HG02623 (cell line): Measurements from ENCODE around the gene MYL12B.
"Not testable (repeated sequence)": the region's sequence is repeated elsewhere in the genome, so short reads cannot be mapped to it uniquely, and the experiment has no call there.

Experiments
- ATAC-seq: cut with Tn5 transposase; IDR thresholded peaks from one replicate; pipeline ENCODE4 v1.9.1; 2021; ENCODE audit warnings: moderate library complexity; ENCODE audit not compliant: unreplicated experiment

The MYL12B gene

GRCh38 chr18:3261373-3262233 is at the start of gene MYL12B:
Gene MYL12B, plus strand, starts transcription at chr18:3262133. Its CDS starts 10,766 bp downstream, at chr18:3272899.
- peak; percentile 83 for ATAC-seq

- no peak for ATAC-seq
Observed at GRCh38 chr18:3212657-3213056, 49.3 kb upstream of the MYL12B start.

DNA sequence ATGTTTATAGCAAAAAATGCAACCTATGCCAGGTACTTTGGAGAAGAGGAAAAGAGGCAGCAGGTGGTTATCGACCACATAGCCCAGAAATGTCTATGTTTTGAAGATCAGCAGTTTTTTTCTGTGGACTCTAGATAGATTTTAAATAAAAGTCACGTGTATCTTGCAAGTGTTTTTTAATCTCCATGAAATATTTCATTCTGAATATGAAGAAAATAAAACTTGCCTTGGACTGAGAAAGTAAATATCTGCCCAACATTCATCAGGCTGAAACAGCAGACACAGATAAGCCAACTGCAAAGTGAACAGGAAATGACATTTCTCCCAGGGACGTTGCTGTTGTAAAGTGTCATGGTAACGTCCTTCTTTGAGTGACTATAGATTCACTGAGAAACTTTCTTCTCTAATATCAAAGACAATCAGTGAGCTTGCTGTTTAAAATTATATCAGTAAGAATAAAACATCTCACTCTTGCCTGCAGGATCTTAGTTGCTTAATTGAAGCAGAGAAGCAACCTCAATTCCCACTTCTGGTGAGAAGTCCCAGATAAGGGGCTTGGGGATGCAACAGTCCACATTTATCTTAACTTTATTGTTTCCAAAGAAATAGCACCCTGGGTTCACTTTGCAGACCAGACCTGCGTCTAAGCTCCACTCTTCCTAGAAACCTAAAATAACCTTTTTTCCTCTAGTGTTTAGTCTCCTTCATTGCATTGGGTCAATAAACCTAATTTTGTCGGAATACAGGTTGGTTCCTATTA is 48.5 kb upstream of the MYL12B start:
- no peak for ATAC-seq

DNA sequence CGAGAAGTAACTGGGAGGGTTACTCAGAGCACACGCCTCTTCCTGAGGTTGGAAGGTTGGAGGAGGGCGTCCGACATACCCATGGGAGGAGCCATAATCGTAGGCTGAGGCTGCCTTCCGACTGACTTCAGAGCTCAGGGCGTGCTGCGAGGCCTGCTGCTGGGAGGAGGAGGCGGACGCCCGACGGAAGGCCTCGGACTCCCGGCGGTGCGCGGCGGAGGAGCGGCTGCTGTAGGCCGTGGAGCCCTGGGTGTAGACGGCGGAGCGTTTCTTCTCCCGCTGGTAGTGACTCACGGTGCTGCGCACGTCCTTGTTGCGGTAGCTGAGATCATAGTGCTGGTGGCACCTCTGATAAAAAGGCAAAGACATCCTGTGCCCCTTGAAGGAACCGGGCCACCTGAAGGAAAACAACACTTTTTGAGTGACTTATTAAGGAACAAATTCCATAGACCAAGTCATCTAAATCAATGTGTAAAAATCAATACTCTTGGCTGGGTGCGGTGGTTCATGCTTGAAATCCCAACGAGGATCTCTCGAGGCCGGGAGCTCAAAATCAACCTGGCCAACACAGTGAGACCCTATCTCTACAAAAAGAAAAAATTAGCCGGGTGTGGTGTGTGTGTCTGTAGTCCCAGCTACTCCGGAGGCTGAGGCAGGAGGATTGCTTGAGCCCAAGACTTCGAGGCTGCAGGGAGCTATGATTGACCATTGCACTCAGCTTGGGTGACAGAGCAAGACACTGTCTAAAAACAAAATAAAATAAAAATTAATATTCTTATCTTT is 46.9 kb upstream of the MYL12B start:
- ATAC-seq = no peak

GRCh38 chr18:3216987-3217386 is 44.9 kb upstream of the MYL12B start:
- no peak for ATAC-seq

DNA sequence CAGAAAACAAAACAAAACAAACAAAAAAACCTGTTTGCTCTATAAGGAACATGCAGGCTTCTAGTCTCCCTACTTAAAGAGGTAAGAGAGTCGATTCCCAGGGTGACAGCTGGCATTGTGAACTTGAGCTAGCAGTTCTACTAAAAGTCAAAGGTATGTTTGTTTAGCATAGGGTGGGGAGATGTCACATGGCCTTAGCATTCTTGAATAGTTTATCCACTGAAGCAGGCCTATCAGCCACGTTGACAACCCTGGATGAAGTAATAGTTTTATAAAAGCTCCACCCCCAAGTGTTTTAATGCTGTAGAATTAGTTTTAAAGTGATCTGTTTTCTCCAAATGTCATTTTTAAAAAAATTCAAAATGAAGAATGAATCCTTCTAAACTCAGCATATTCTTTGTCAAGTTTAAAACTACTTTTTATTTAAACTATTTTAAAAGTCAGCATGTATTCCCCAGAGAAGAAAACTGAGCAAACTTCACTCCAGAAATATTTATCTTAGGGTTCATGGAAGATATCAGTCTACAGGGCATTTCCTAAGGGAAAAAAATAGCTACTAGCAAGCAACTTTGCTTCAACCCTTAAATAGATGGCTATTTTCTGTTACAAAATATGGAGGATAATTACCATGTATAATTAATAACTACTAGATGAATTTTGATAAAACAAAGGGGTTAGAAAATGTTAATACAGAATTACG is 43.8 kb upstream of the MYL12B start:
- ATAC-seq = no peak

GRCh38 chr18:3218819-3219218 is 43.1 kb upstream of the MYL12B start:
- no peak for ATAC-seq

- ATAC-seq = no peak
Observed at GRCh38 chr18:3219241-3219630, 42.7 kb upstream of the MYL12B start.

DNA sequence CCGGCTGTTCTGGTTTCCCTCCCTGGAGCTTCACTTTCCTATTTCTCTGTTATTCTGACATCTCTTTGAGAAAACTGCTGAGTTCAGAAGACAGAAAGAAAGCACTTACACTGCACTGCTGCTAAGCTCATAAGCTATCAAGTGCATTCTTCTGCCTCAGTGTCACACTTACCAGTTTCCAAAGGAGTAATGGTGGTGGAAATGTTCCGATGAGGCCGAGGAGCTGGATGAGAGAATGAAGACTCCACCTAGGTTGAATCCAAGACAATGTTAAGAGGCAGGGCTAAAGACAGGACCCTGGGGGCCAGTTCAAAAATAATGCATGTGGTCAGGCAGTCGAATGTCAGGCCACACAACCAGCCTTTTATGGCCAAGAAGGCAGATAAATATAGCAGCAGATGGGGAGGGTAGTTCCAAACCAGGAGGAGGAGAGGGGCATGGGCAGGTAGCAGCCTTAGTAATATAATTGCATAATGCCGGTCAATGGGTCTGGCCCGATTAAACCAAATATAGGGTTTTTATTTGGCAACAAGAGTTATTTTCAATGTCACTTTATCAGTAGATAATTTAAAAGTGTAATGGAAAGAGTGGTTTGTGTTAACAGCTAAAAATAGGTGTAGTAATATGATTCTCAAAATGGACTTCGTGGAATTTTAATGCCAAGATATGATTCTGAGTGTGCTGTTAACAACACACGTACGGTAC is 42.1 kb upstream of the MYL12B start, which contains the start of gene MYOM1:
Gene MYOM1, minus strand, starts transcription at position 338 of the 705 bp plus-strand sequence. CDS start 4,745 bp downstream, outside the sequence.
- no peak for ATAC-seq

DNA sequence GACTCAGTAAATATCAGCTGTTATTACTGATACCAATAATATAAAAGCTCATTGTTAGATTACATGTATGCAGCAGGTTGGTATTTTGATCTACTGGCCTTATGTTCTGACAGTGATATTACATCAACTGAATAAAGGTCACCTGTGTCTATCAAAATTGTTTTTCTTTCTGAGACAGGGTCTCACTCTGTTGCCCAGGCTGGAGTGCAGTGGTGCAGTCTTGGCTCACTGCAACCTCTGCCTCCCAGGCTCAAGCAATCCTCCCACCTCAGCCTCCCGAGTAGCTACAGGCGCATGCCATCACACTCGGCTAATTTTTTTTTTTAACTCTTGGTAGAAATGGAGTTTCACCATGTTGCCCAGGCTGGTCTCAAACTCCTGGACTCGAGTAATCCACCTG is 41.1 kb upstream of the MYL12B start:
- ATAC-seq = not testable (repeated sequence)

DNA sequence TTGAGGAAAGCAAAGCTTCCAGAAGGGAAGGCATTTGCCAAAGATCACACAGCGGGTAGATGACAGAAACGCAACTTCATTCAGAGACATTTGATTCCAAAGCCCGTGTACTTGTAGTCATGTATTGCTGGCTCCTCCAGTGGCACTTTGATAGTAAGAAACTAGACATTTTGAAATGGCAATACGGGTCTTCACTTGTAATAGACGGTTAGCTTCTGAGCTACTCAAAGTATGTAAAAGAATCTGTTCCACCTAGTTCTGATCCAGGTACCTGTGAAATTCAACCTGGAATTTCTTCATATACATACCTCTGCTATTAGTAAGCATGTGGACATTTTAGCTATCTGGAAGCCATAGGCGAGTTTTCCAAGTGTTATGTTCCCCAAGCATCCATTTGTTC is 40.4 kb upstream of the MYL12B start:
- no peak for ATAC-seq

DNA sequence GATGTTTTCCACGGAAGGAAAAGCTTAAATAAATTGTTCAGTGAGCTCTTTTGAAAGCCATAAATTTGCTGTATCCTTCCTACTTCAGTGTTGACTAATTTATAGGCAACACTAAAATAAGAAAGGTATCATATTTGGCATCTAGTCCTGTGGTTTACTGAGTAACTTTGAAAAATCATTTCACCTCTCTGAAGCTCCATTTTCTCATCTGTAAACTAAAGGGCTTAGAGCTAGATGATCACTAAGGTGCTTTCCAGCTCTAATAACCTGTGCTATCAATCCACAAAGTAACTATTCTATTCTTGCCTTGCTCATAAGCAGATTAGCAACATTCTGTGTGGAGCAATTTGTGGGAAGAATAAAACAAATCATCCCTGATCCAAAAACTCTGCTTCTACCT is 38.6 kb upstream of the MYL12B start:
- no peak for ATAC-seq

DNA sequence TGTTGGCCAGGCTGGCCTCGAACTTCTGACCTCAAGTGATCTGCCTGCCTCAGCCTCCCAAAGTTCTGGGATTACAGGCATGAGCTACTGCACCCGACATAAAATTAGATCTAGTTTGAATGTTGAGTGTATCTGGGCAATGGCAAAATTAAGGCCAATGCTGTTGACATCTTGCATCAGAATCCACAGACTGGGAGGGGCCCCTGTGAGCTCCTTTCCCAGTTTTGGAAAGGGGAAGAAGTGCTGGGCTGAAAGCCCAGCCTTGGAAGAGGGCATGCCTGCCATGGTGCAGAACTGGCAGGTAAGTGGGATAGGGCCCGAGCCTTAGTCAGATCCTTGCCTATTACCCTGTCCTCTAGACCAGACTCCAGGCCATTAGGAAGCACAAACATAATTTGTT is 37.7 kb upstream of the MYL12B start:
- no peak for ATAC-seq

GRCh38 chr18:3225588-3225987 is 36.3 kb upstream of the MYL12B start:
- no peak for ATAC-seq

GRCh38 chr18:3226048-3226447 is 35.9 kb upstream of the MYL12B start:
- no peak for ATAC-seq

DNA sequence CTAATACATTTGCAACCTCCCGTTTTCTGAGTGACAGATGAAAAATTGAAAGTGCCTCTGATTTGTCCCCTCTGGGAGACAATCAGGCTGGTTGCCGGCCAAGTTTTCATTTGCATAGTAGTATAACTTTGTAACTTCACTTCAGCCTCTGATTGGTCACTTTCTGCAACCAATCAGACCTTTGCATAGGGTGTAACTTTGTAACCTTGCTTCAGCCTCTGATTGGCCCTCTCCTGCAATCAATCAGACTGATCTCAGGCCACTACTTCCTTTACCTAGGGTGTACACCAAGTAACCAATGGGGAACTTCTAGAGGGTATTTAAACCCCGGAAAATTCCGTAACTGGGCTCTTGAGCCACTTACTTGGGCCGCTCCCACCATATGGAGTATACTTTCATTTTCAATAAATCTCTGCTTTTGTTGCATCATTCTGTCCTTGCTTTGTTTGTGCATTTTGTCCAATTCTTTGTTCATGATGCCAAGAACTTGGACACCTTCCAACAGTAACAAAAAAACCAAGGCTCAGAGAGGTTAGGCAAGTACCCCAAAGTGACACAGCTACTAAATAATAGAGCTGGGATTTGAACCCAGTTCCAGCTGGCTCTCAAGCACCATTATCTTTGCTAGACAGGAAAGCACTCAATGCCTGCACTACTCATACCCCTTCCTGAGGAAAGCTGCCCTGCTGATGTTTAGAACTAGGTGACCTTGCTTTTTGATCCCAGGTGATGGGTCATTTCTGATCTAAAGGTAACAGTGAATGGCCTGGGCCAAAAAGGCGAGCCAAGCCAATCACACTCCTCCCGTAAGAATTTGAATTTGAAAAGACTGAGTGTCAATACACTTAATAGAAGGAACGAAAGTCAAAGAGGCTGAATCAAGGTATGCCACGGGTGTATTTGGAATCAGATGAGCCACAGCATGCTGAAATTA is 31.3 kb upstream of the MYL12B start:
- ATAC-seq = no peak

- ATAC-seq = no peak
Observed at GRCh38 chr18:3233004-3233403, 28.9 kb upstream of the MYL12B start.

DNA sequence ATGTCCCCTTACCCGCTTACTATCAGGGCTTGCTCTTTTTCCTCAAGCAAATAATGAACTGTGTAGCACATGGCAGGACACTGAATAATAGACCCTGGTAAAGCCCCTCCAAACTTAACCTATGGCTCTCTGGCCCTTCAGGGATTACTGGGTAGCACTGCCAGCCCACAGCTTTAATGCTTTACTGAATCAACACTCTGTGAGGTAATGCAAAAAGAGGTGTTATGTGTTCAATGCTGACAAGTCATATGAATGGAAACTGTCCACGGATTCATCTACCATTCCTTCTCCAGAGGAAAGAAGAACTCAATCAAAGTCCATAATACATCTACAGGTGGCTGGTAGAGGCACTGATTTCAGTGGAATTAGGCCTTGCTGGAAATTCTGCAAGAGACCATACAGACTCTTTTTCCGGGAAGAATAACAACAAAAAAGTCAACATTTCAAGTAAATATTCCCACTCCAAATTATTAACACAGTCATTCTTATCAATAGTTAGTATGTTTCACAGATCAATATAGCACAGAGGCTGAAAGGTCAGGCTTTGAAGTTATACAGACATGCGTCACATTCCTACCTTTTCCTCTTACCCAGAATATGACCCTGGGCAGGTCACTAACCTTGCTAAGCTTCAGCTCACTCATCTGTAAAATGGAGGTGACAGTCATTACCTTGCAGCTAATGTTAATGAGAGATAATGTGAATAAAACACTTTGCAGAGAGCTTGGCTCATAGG is 28.3 kb upstream of the MYL12B start:
- ATAC-seq = no peak
